ENCODE results near the gene SSTR4. TPM values are rescaled to one million over a fixed set of nuclear protein-coding genes. Genes with fewer than 3 reads are reported as not detected.

Gene SSTR4
- total RNA-seq, 2 donors from 2014 or later = not detected

DNA sequence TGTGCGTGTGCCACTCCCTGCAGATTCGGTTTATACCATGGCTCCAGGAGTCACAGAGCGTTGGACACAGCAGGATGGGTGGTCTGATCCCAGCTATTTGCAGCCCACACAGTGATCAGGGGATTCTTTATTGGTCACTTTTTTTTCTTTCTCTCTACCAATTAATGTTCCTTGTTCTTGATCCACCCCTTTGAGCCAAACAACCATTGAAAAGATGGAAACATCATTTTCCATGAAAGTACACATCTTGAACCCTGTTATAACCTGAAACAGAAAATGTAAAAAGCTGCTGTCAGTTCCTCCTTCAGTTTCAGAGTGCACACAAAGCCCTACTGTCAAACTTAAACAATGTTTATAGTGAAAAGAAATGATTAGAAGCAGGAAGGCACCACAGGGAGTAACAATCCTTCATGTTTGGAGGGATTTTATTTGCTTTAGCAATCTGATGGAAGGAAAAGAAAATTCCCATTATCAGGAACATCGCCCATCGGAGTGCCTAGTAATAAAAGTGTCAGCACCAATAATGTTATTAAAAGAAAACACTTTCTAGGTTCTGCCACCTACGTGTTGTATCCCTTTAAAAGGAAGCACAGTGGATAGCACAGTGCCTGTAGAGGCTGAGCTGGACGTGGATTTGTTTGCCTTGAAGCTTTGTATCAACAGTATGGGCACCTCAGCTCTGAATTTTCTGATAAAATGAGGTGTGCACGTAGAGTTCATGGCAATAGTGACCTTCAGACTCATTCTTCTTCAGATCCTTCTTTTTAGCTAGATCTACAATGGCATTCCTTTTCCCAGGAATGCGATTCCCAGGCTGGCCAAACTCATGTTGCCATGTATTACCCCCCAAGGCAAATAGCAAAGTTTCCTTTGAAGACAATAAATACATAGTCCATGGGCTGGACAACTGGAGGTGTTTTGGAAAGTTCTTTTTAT, 30.4 kb downstream of the SSTR4 start:
- 39 to 43% methylated on average over 9 of the region's 9 CpGs for WGBS, 2 donors

GRCh38 chr20:23066772-23067171, 31.7 kb downstream of the SSTR4 start:
- no peak for TF ChIP-seq POLR2A (IDR thresholded peaks at IDR 0.05)
- no peak for TF ChIP-seq CTCF (IDR thresholded peaks at IDR 0.05)
- ATAC-seq (no peak), DNase-seq (no peak)
- Histone ChIP-seq H3K4me3 (no peak overlapping the region), H3K27ac (no peak overlapping the region), H3K9me3 (no peaks in the 10 kb centered on the region), H3K4me1 (no peaks in the 10 kb centered on the region), H3K27me3 (no peaks in the 10 kb centered on the region), H3K36me3 (replicated peaks in 1 of 2; ENCODE audit: insufficient read depth in 1 of 2, low read depth in 2 of 2) (no peaks in the 10 kb centered on the region)
- intact Hi-C loops (cut with DNase I) = no loop called here
- WGBS, 2 donors = 58 to 68% methylated on average over 3 of the region's 3 CpGs

More for the DNA sequence above, 30.4 kb downstream of the SSTR4 start:
- Histone ChIP-seq H3K4me1 (peaks cover 4% of the 10 kb centered on the region), H3K27ac (no peak overlapping the region), H3K9me3 (no peaks in the 10 kb centered on the region), H3K27me3 (no peaks in the 10 kb centered on the region), H3K4me3 (no peak overlapping the region), H3K36me3 (replicated peaks in 1 of 2; ENCODE audit: insufficient read depth in 1 of 2, low read depth in 2 of 2) (no peaks in the 10 kb centered on the region)
- DNase-seq = no peak
- intact Hi-C loops (cut with DNase I) = no loop called here
- TF ChIP-seq CTCF (IDR thresholded peaks at IDR 0.05) = no peak
- no peak for TF ChIP-seq POLR2A (IDR thresholded peaks at IDR 0.05)
- no peak for ATAC-seq

DNA sequence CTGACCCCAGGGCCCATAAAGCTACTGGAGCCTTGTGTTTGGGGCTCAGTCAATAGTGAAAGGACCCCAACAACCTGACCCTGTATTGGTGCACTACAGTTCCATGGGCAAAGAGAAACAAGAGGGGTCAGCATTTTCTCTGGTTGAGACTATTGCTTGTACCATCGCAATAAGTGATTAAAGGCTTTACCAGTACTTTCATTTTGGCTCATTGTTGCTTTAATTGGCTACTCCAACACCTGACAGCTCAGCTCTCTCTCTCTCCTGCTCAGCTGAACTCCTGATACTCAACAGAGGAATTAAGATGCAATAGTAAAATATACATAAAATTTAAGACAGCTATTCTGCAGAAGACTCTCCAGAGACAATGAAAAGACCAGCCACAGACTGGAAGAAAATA, 33.2 kb downstream of the SSTR4 start:
- H3K27me3 ChIP-seq = peaks cover 0 to 4% of the 10 kb centered on the region in 2 donors
- intact Hi-C loops (cut with DNase I) = no loop called here

DNA sequence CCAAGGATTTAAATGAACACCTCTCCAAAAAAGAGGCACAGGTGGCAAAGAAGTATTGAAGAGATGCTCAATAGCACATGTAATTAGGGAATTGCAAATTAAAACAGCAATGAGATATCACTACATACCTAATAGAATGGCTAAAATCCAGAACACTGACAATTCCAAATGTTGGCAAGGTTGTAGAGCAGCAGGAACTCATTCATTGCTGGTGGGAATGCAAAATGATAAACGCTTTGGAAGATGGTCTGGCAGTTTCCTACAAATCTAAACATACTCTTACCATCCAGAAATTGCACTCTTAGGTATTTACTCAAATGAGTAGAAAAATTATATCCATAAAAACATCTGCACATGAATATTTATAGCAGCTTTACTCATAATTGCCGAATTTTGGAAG, 34.0 kb downstream of the SSTR4 start:
- H3K27ac ChIP-seq = no peak overlapping the region
- no peak for TF ChIP-seq CTCF (IDR thresholded peaks at IDR 0.05)
- TF ChIP-seq POLR2A (IDR thresholded peaks at IDR 0.05) = no peak
- H3K4me3 ChIP-seq = no peak overlapping the region
- H3K36me3 ChIP-seq (replicated peaks in 1 of 2; ENCODE audit: insufficient read depth in 1 of 2, low read depth in 2 of 2) = no peaks in the 10 kb centered on the region
- DNase-seq (no peak), ATAC-seq (no peak)
- WGBS, 2 donors = 54 to 77% methylated on average over 2 of the region's 2 CpGs
- H3K27me3 ChIP-seq = peaks cover 0 to 4% of the 10 kb centered on the region in 2 donors
- no peaks in the 10 kb centered on the region for H3K4me1 ChIP-seq
- intact Hi-C loops (cut with DNase I) = no loop called here
- no peaks in the 10 kb centered on the region for H3K9me3 ChIP-seq

More for the DNA sequence above, 33.2 kb downstream of the SSTR4 start:
- no peaks in the 10 kb centered on the region for H3K9me3 ChIP-seq
- no peak for TF ChIP-seq POLR2A (IDR thresholded peaks at IDR 0.05)
- no peak for TF ChIP-seq CTCF (IDR thresholded peaks at IDR 0.05)
- no peak for DNase-seq
- 64 to 71% methylated on average over 1 of the region's 1 CpG for WGBS, 2 donors
- no peak overlapping the region for H3K27ac ChIP-seq
- H3K36me3 ChIP-seq (replicated peaks in 1 of 2; ENCODE audit: insufficient read depth in 1 of 2, low read depth in 2 of 2) = no peaks in the 10 kb centered on the region
- H3K4me3 ChIP-seq = no peak overlapping the region
- no peaks in the 10 kb centered on the region for H3K4me1 ChIP-seq
- no peak for ATAC-seq
